Kidney (tissue), 14 donors: ENCODE results near the gene ZCCHC7. TPM values are rescaled to one million over a fixed set of nuclear protein-coding genes. Genes with fewer than 3 reads are reported as not detected.
A peak's percentile ranks its signal among the peaks of the same experiment; 100 is the strongest.

ENCODE experiments used
- DNase-seq, 5 donors: peaks; one replicate each; pipeline ENCODE4 v3.0.0-alpha.2; 2013 to 2020
- FAIRE-seq: peaks from 2 replicates; lab custom pipeline; 2012; peaks lifted over from hg19 to GRCh38; lab: Jason Lieb, UNC
- H3K27ac ChIP-seq, 2 donors: one replicate each; pipeline ENCODE4 v1.7.0; 2013; ENCODE audit warnings: low read depth in 2 of 2, low read length in 2 of 2, inconsistent platforms in 1 of 2
- H3K27me3 ChIP-seq: one replicate; pipeline ENCODE4 v1.7.1; 2013; ENCODE audit warnings: low read length, inconsistent platforms; ENCODE audit not compliant: control insufficient read depth, insufficient read depth
- H3K36me3 ChIP-seq, 3 donors: one replicate each; pipeline versions ENCODE4 v1.7.0 to v1.7.1; 2013; ENCODE audit warnings: low read length in 3 of 3, control low read depth in 1 of 3, inconsistent platforms in 1 of 3; ENCODE audit not compliant: insufficient read depth in 3 of 3, control insufficient read depth in 2 of 3
- H3K4me1 ChIP-seq, 3 donors: one replicate each; pipeline versions ENCODE4 v1.7.0 to v1.7.1; 2013; ENCODE audit warnings: low read length in 3 of 3, inconsistent platforms in 1 of 3, low read depth in 1 of 3; ENCODE audit not compliant: control insufficient read depth in 2 of 3, insufficient read depth in 2 of 3
- H3K4me3 ChIP-seq, 3 donors: one replicate each; pipeline versions ENCODE4 v1.7.0 to v1.8.1; 2013; ENCODE audit warnings: low read length in 3 of 3, control low read depth in 1 of 3, inconsistent platforms in 1 of 3
- H3K9ac ChIP-seq, 3 donors: one replicate each; pipeline versions ENCODE4 v1.7.0 to v1.7.1; 2013; ENCODE audit warnings: low read length in 3 of 3, control low read depth in 1 of 3, inconsistent platforms in 1 of 3
- H3K9me3 ChIP-seq, 3 donors: one replicate each; pipeline versions ENCODE4 v1.7.0 to v1.7.1; 2013; ENCODE audit warnings: low read length in 3 of 3, control low read depth in 1 of 3, inconsistent platforms in 1 of 3; ENCODE audit not compliant: control insufficient read depth in 2 of 3, insufficient read depth in 1 of 3
- intact Hi-C: fragments of 100-400 bp; cut with DNase I; formaldehyde crosslinking; loops from one replicate; pipeline ENCODE4 v1.11.1; 2022
- polyA plus RNA-seq: library from polyadenylated mRNA; stranded (reverse); fragments of 350-450 nt; fragmentation: Illumina TruSeq; extraction: RNeasy Lipid Tissue Mini Kit (QIAGEN cat#74804); gene quantifications from one replicate; pipeline ENCODE4 v1.2.3, GENCODE V29; 2014; ENCODE audit warnings: low read depth, low replicate concordance; ENCODE audit not compliant: insufficient read depth
- total RNA-seq: library from RNA; stranded (reverse); fragmentation: NEBNext Ultra II Directional; extraction: Animal tissue kit (Norgen Biotek cat#: 25700); gene quantifications from one replicate; pipeline ENCODE4 v1.2.1, GENCODE V29; 2021
- TF ChIP-seq, protein P1 (sequence below): IDR thresholded peaks from 3 replicates; pipeline ENCODE4 v1.5.1; 2012; ENCODE audit warnings: mild to moderate bottlenecking, moderate library complexity, borderline replicate concordance; ENCODE audit not compliant: insufficient read depth; ENCODE audit errors: extremely low read depth
- donor health status: control.
- donor health status: control.
- donor health status: control.
- donor health status: control.
- donor health status: control.
- donor health status: DM: yes; HTN: yes; CAD: no.
- donor health status: Normal renal cell carcinoma (clear cell type).

Gene ZCCHC7
- total and polyA plus RNA-seq, 2 donors from 2014 or later: 7.2 to 22.3 TPM

- H3K36me3 ChIP-seq: peaks cover 0 to 2% (median 0%) of the 10 kb centered on the region in 3 donors
- H3K27me3 ChIP-seq: no peaks in the 10 kb centered on the region
- no peak overlapping the region for H3K27ac ChIP-seq
- H3K9ac ChIP-seq: no peak overlapping the region
- intact Hi-C loops: no loop called here
- H3K4me3 ChIP-seq: no peak overlapping the region
- FAIRE-seq (peak; percentile 3), DNase-seq (no peak)
- TF ChIP-seq, protein P1, sequence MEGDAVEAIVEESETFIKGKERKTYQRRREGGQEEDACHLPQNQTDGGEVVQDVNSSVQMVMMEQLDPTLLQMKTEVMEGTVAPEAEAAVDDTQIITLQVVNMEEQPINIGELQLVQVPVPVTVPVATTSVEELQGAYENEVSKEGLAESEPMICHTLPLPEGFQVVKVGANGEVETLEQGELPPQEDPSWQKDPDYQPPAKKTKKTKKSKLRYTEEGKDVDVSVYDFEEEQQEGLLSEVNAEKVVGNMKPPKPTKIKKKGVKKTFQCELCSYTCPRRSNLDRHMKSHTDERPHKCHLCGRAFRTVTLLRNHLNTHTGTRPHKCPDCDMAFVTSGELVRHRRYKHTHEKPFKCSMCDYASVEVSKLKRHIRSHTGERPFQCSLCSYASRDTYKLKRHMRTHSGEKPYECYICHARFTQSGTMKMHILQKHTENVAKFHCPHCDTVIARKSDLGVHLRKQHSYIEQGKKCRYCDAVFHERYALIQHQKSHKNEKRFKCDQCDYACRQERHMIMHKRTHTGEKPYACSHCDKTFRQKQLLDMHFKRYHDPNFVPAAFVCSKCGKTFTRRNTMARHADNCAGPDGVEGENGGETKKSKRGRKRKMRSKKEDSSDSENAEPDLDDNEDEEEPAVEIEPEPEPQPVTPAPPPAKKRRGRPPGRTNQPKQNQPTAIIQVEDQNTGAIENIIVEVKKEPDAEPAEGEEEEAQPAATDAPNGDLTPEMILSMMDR: no peak
- no peaks in the 10 kb centered on the region for H3K9me3 ChIP-seq
- H3K4me1 ChIP-seq: no peaks in the 10 kb centered on the region
These were observed 13.8 kb downstream of the ZCCHC7 start for GRCh38 chr9:37134166-37134565.

DNA sequence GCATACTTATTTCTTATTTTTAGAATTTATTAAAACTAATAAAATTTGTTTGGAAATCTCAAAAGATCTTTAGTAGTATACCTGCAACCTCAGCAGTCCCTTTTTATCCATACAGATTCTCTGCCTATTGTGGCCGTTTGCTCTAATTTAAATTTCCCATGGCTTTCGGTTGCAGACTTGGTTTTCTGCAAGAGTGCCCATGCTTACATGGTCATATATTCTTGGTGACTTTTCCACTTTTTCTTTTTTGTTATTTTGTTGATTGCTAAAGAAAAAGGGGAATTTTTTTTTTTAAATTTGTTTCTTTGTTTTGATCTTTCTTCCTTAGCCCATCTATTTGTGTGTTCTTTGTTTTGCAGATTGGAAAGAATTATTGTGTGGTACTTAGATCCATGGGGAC, 20.6 kb downstream of the ZCCHC7 start:
- no peaks in the 10 kb centered on the region for H3K9me3 ChIP-seq
- no peaks in the 10 kb centered on the region for H3K27me3 ChIP-seq
- no peak overlapping the region for H3K9ac ChIP-seq
- intact Hi-C loops: no loop called here
- H3K4me1 ChIP-seq: no peaks in the 10 kb centered on the region
- no peaks in the 10 kb centered on the region for H3K36me3 ChIP-seq
- DNase-seq (peak in 2 of 5 donors; percentile 16 to 22), FAIRE-seq (no peak)
- H3K4me3 ChIP-seq: no peak overlapping the region
- no peak overlapping the region for H3K27ac ChIP-seq
- TF ChIP-seq, protein P1: no peak

DNA sequence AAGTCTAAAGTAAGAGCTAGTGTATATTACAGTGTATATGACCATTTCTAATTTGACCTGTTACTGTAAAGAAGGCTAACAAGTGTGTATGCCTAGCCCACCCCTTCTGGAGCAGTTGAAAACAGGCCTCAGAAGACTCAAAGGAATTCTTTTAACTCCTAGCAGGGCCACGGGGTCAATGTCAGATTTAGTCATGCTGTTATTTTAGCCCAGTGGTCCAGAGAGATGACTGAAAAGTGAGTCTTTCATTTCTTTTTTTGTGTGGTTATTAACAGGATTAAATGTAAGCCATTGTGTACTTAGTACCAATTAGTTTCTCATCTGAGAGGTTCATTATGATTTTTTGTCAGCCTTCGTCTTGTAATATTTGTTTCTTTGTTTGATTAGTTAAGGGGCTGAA, 24.4 kb downstream of the ZCCHC7 start:
- TF ChIP-seq, protein P1: no peak
- Histone ChIP-seq H3K27me3 (no peaks in the 10 kb centered on the region), H3K27ac (no peak overlapping the region), H3K4me3 (no peak overlapping the region), H3K4me1 (no peaks in the 10 kb centered on the region), H3K9me3 (no peaks in the 10 kb centered on the region), H3K9ac (no peak overlapping the region), H3K36me3 (no peaks in the 10 kb centered on the region)
- FAIRE-seq (no peak), DNase-seq (peak in 3 of 5 donors; percentile 13 to 63 (median 54))
- intact Hi-C loops: no loop called here

GRCh38 chr9:37146410-37146809, 26.0 kb downstream of the ZCCHC7 start:
- TF ChIP-seq, protein P1: no peak
- Histone ChIP-seq H3K4me1 (no peaks in the 10 kb centered on the region), H3K9me3 (no peaks in the 10 kb centered on the region), H3K4me3 (no peak overlapping the region), H3K36me3 (no peaks in the 10 kb centered on the region), H3K27me3 (no peaks in the 10 kb centered on the region), H3K9ac (no peak overlapping the region), H3K27ac (no peak overlapping the region)
- intact Hi-C loops: no loop called here
- FAIRE-seq: no peak
- DNase-seq: no peak
